Naive thymus-derived CD8-positive, alpha-beta T cell (primary cell): ENCODE results near the gene FNDC10. TPM values are rescaled to one million over a fixed set of nuclear protein-coding genes. Genes with fewer than 3 reads are reported as not detected.

Experiments
- ATAC-seq, 2 donors: fragments of 150-1000 bp; cut with Tn5 transposase in 1 of 2; sonication (Bioruptor Pico), chemical (Tn5 transposase) in 1 of 2; 1 replicate in 1 of 2; 2 replicates in 1 of 2; pipeline ENCODE4 v1.10.0; 2021; ENCODE audit warnings: mild to moderate bottlenecking in 2 of 2, moderate library complexity in 2 of 2
- POLR2A ChIA-PET: fragments of 350-600 bp; sonication (Branson Sonifier 250); formaldehyde crosslinking; loops from one replicate; lab custom pipeline; 2021; ENCODE audit warnings: antibody characterized with exemption; lab: Charles Lee
- DNase-seq, 10 donors: peaks; one replicate each; pipeline versions ENCODE4 v3.0.0 to v3.0.0-alpha.2; 2020 to 2022
- H3K27ac Mint-ChIP-seq, 10 donors: one replicate each; pipeline ENCODE4 v1.8.0; 2020 to 2022; ENCODE audit warnings: mild to moderate bottlenecking in 10 of 10, mixed read lengths in 10 of 10, moderate library complexity in 4 of 10, inconsistent platforms in 1 of 10
- H3K27me3 Mint-ChIP-seq, 5 donors: one replicate each; pipeline ENCODE4 v1.8.0; 2021 to 2022; ENCODE audit warnings: mixed read lengths in 5 of 5
- H3K36me3 Mint-ChIP-seq, 3 donors: one replicate each; pipeline ENCODE4 v1.8.0; 2020 to 2022; ENCODE audit warnings: mixed read lengths in 3 of 3, mild to moderate bottlenecking in 2 of 3, inconsistent platforms in 1 of 3
- H3K4me1 Mint-ChIP-seq, 4 donors: one replicate each; pipeline ENCODE4 v1.8.0; 2021 to 2022; ENCODE audit warnings: mixed read lengths in 4 of 4
- H3K4me3 Mint-ChIP-seq, 10 donors: one replicate each; pipeline ENCODE4 v1.8.0; 2020 to 2022; ENCODE audit warnings: mild to moderate bottlenecking in 10 of 10, mixed read lengths in 10 of 10, moderate library complexity in 6 of 10, inconsistent platforms in 1 of 10
- H3K9me3 Mint-ChIP-seq, 9 donors: one replicate each; pipeline ENCODE4 v1.8.0; 2020 to 2022; ENCODE audit warnings: mixed read lengths in 9 of 9, mild to moderate bottlenecking in 3 of 9, inconsistent platforms in 1 of 9, moderate library complexity in 1 of 9
- polyA plus RNA-seq, 3 donors: library from polyadenylated mRNA; unstranded; fragments of 300-500 nt; fragmentation: Illumina TruSeq; gene quantifications; one replicate each; pipeline ENCODE4 v1.2.3, GENCODE V29; 2021
- total RNA-seq, 8 experiments: library from RNA in 2 of 8; stranded (reverse) in 2 of 8; gene quantifications; one replicate each; pipeline ENCODE4 v1.2.3 and lab custom pipeline; 2021 to 2026

Gene FNDC10
- total and polyA plus RNA-seq, 5 experiments from 2014 or later: 0.75 to 3.8 (median 2.4) TPM

DNA sequence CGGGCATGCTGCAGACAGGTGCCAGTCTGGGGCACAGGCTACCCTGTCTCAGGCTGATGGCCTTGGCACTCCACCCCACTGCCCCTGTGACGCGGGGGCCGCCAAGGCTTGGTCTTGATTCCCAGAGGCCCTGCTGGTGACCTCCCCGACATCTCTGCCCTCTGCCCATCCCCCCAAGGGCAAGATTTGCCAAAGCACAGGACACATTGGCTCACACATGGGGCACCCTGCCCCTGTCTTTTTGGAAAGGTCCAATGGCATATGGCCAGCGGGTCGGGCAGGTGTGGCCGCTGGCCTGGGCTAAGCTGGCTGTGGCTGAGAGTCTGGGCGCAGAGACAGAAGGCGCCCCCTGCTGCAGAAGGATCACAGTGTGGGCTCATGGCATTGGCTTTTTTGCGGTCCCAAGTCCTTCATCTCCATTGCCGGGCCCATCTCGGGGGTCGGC, 20.0 kb upstream of the FNDC10 start:
- POLR2A ChIA-PET: interaction anchor here (9.7 kb wide), 1 partner anchor 8 kb away, joined by 246 read pairs; the partner anchor contains the start of gene MMP23B
- H3K4me3 Mint-ChIP-seq: no peak overlapping the region
- no peak for DNase-seq

DNA sequence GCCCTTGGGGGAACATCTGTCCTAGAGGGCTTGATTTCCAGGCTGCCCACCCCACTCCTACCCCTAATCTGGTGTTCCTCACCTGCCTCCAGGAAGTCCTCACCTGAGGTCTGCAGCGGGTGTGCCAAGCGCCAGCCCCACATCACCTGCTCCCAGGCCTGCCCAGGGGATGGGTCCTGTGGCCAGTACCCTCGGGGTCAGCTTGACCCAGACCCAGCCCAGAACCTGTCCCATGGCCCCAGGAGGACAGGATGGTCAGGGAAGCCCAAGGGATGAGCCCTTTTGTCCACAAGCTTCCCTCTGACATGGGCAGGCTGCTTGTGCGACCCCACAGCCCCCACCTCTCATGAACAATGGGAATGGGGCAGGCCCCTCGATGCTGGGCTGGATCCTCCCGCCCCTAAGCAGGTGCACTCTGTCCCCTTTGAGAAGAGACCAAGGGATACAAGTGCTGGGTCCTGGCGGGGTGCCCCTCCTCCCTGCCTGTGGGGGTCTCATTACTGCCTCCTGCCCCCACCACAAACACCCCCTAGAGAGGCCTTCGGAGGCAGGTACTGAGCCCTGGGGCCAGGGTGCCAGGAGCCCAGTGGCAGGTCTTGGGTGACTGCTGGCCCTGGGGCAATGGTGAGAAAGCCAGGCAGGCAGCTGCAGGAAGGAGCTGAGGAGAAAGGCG, 18.6 kb upstream of the FNDC10 start:
- POLR2A ChIA-PET: interaction anchor here (0.5 to 9.7 kb wide), 2 partner anchors 9 to 15 kb away, joined by 3 to 246 read pairs; partner anchors contain the start of gene MMP23B
- Mint-ChIP-seq H3K4me3 (peak overlapping the region in 2 of 10 donors; percentile 3 to 83), H3K27ac (peak overlapping the region in 1 of 10 donors; percentile 48), H3K9me3 (no peaks in the 10 kb centered on the region), H3K4me1 (peaks cover 11 to 31% (median 26%) of the 10 kb centered on the region in 4 donors), H3K27me3 (no peaks in the 10 kb centered on the region), H3K36me3 (no peaks in the 10 kb centered on the region)
- ATAC-seq (no peak), DNase-seq (peak in 1 of 10 donors; percentile 0)

More for the DNA sequence above, 20.0 kb upstream of the FNDC10 start:
- peaks cover 4 to 20% (median 13%) of the 10 kb centered on the region in 4 donors for H3K4me1 Mint-ChIP-seq
- no peak overlapping the region for H3K27ac Mint-ChIP-seq
- H3K36me3 Mint-ChIP-seq: no peaks in the 10 kb centered on the region
- H3K9me3 Mint-ChIP-seq: no peaks in the 10 kb centered on the region
- no peaks in the 10 kb centered on the region for H3K27me3 Mint-ChIP-seq
- no peak for ATAC-seq

DNA sequence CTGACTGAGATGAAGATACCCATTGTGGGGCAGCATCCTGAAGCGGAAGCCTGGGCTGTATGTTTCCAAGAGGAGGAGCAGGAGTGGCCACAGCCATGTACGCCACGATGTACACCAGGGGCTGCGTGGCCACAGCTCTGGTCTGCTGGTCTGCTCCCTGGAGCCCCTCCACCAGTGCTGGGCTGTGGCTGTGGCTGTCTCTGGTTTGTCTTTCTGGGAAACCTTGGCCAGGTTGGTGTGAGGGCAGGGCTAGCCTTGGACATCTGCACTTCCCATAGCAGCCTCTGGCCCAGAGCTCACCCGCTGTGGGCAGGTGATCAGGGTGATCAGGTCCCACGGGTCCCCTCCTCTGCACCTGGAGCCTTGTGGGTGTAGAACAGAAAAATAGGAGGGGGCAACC, 18.0 kb upstream of the FNDC10 start:
- no peak for ATAC-seq
- Mint-ChIP-seq H3K27ac (peak overlapping the region in 2 of 10 donors; percentile 15 to 60), H3K36me3 (no peaks in the 10 kb centered on the region), H3K4me3 (peak overlapping the region in 5 of 10 donors; percentile 76 to 90 (median 83)), H3K9me3 (no peaks in the 10 kb centered on the region), H3K27me3 (no peaks in the 10 kb centered on the region), H3K4me1 (peaks cover 12 to 33% (median 28%) of the 10 kb centered on the region in 4 donors)
- DNase-seq: no peak
- POLR2A ChIA-PET: interaction anchor here (0.5 to 9.7 kb wide), 3 partner anchors 10 to 36 kb away, joined by 3 to 246 read pairs (median 3); partner anchors contain the start of gene MMP23B

DNA sequence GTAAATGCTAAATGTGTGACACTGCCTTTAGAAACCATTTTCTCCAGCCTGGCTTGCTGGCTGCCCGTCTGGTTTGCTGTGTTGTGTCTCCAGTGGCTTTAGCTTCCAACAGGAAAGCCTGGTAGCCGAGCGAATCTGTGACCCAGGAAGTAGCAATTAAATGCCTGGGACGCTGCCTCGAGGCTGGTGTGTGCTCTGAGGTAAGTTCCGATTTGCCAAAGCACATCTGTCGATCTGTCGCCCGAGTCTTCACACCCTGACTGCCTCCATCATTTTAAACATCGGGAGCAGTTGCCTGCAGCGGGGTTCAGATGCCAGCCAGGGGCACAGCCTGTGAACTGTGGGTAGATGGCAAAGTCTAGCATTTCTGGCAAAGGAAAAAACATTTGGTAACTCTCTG, 17.6 kb upstream of the FNDC10 start:
- ATAC-seq (no peak), DNase-seq (no peak)
- H3K27me3 Mint-ChIP-seq: no peaks in the 10 kb centered on the region
- H3K27ac Mint-ChIP-seq: peak overlapping the region in 7 of 10 donors; percentile 22 to 89 (median 56)
- no peaks in the 10 kb centered on the region for H3K9me3 Mint-ChIP-seq
- H3K36me3 Mint-ChIP-seq: no peaks in the 10 kb centered on the region
- POLR2A ChIA-PET: interaction anchor here (0.6 to 9.7 kb wide), 2 partner anchors 10 to 36 kb away, joined by 3 to 246 read pairs; partner anchors contain the start of gene MMP23B
- H3K4me3 Mint-ChIP-seq: peak overlapping the region in 8 of 10 donors; percentile 62 to 90 (median 76)
- peaks cover 10 to 29% (median 27%) of the 10 kb centered on the region in 4 donors for H3K4me1 Mint-ChIP-seq

DNA sequence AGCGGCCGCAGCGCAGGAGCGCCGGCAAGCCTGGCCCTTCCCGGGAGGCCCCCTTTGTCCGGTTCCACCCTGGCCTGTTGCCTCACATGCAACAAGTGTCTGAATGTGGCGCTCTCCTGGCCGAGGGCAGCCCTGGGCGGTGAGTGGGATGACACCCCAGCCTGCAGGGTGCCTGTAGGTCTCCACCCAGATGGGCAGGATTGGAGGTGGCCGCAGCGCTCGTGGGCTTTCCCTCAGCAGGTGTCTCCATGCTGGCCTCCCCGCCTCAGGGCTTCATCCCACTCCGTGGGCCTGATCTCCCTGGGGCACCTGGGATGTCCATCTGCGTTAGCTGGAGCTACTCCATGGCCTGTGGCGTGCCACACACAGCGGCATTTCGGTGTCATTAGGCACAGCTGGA, 16.9 kb upstream of the FNDC10 start:
- Mint-ChIP-seq H3K27ac (peak overlapping the region in 7 of 10 donors; percentile 54 to 93 (median 89)), H3K36me3 (no peaks in the 10 kb centered on the region)
- POLR2A ChIA-PET: interaction anchor here (6.1 to 9.7 kb wide), 2 partner anchors 11 to 14 kb away, joined by 43 to 246 read pairs; partner anchors contain the start of gene MMP23B

DNA sequence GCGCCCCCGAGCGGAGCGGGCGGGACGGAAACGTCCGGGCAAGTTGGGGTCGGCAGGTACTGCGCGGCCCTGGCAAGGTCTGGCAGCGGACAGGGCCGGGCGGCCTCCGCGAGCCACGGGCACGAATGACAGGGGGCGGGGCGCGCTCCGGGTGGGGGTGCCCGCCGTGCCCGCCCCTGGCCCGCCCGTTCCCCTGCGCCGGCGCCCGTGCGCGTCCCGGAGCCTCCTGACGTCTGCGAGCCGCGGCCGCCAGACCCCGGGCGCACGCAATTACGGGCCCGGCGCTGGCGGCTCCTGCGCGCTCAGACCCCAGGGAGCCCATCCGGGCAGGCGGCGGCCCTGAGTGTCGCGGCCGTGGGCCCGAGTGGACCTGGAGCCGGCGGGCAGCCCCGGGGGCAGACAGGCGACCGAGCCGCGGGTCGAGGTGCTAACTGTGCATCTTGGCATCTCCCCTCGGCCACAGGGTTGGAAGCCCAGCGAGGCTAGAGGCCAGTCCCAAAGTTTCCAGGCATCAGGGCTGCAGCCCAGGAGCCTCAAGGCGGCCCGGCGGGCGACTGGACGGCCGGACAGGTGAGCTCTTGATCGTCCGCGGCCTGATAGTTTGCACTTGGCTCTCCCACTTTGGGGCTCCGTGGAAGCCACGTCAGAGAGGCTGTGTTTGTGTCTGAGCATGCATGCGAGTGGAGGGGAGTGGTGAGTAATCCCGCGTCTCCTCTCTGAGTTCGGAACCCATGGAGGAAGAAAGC, 16.3 kb upstream of the FNDC10 start:
- ATAC-seq (peak; percentile 3 to 21), DNase-seq (peak in 6 of 10 donors; percentile 26 to 69 (median 51))
- Mint-ChIP-seq H3K4me1 (peaks cover 8 to 33% (median 31%) of the 10 kb centered on the region in 4 donors), H3K36me3 (no peaks in the 10 kb centered on the region), H3K4me3 (peak overlapping the region; percentile 62 to 90 (median 76)), H3K27ac (peak overlapping the region in 8 of 10 donors; percentile 74 to 93 (median 87)), H3K27me3 (no peaks in the 10 kb centered on the region), H3K9me3 (no peaks in the 10 kb centered on the region)
- POLR2A ChIA-PET: interaction anchor here (0.6 to 9.7 kb wide), 14 partner anchors 9 to 283 kb away, joined by 3 to 246 read pairs (median 8); partner anchors contain the start of genes ATAD3A, AURKAIP1, MMP23B and SSU72

More for the DNA sequence above, 16.9 kb upstream of the FNDC10 start:
- DNase-seq: peak in 1 of 10 donors; percentile 62
- H3K4me1 Mint-ChIP-seq: peaks cover 8 to 32% (median 31%) of the 10 kb centered on the region in 4 donors
- ATAC-seq: no peak
- H3K4me3 Mint-ChIP-seq: peak overlapping the region; percentile 62 to 90 (median 77)
- no peaks in the 10 kb centered on the region for H3K27me3 Mint-ChIP-seq
- no peaks in the 10 kb centered on the region for H3K9me3 Mint-ChIP-seq

DNA sequence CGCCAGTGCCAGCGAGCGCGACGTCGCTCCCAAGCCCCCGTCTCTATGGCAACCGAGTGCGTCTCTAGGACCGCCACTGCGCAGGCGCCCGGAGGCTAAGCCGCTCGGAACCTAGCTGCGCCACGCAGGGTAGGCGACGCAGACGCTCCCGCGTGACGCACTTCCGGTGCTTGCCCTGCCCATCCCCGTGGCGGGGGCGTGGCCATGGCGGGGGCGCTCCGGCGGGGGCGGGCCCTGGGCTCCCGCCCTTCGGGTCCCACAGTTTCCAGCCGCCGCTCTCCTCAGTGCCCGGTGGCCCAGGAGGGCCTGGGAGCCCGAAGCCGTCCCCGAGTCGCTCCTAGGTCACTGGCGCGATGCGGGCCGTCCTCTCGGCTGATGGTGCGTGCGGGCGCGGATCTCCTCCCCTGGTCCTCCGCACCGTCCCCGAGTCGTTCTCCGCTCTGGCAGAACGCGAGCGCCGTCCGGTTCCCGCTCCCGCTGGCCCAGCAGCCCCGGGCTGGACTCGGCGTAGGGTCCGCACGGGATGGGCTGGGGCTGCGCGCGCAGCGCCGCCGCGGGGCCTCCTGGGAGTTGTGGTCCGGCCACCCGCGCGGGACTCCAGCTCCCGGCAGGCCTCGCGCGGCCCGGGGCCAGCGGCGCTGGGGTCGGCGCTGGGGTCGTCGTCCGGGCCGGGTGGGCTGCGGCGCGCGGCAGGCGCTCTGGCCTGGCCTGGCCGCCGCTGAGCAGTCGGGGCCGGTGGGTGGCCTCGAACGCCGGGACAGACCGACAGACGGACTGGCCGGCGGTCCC, 15.5 kb upstream of the FNDC10 start, which contains the start of gene MIB2:
Gene MIB2, plus strand, starts transcription at position 245 of the 789 bp plus-strand sequence. CDS start 7,953 bp downstream, outside the sequence.
- Mint-ChIP-seq H3K9me3 (no peaks in the 10 kb centered on the region), H3K4me1 (peaks cover 8 to 33% (median 31%) of the 10 kb centered on the region in 4 donors), H3K27me3 (no peaks in the 10 kb centered on the region), H3K27ac (peak within 1 kb of the TSS; percentile 94 to 100 (median 99)), H3K4me3 (peak within 1 kb of the TSS; percentile 92 to 99 (median 97)), H3K36me3 (no peaks in the 10 kb centered on the region)
- DNase-seq: peak; percentile 96 to 99 (median 99)
- POLR2A ChIA-PET: interaction anchor here (0.6 to 9.7 kb wide), 22 partner anchors 8 to 283 kb away, joined by 3 to 246 read pairs (median 6); partner anchors contain the start of genes ATAD3A, AURKAIP1, CCNL2 and FNDC10
- peak; percentile 74 to 79 for ATAC-seq

DNA sequence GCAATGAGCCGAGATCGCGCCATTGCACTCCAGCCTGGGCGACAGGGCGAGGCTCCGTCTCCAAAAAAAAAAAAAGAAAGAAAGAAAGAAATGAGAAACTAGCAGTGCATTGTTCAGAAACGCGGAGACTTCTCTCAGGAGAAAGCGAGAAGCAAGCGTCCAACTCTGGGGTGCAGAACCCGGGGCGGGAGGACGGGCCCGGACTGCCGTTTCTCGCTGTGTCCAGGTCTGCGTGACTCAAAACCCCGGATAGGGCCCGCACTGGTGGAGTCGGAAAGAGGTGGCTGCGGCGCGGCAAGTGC, 15.0 kb upstream of the FNDC10 start:
- peak overlapping the region; percentile 92 to 99 (median 97) for H3K4me3 Mint-ChIP-seq
- no peaks in the 10 kb centered on the region for H3K9me3 Mint-ChIP-seq
- DNase-seq (no peak), ATAC-seq (peak; percentile 2 to 9)
- H3K27ac Mint-ChIP-seq: peak overlapping the region; percentile 94 to 100 (median 99)
- H3K4me1 Mint-ChIP-seq: peaks cover 8 to 33% (median 31%) of the 10 kb centered on the region in 4 donors
- POLR2A ChIA-PET: interaction anchor here (0.6 to 9.7 kb wide), 19 partner anchors 8 to 282 kb away, joined by 3 to 246 read pairs (median 8); partner anchors contain the start of genes AURKAIP1, CCNL2, FNDC10 and MMP23B
- no peaks in the 10 kb centered on the region for H3K27me3 Mint-ChIP-seq
- no peaks in the 10 kb centered on the region for H3K36me3 Mint-ChIP-seq

DNA sequence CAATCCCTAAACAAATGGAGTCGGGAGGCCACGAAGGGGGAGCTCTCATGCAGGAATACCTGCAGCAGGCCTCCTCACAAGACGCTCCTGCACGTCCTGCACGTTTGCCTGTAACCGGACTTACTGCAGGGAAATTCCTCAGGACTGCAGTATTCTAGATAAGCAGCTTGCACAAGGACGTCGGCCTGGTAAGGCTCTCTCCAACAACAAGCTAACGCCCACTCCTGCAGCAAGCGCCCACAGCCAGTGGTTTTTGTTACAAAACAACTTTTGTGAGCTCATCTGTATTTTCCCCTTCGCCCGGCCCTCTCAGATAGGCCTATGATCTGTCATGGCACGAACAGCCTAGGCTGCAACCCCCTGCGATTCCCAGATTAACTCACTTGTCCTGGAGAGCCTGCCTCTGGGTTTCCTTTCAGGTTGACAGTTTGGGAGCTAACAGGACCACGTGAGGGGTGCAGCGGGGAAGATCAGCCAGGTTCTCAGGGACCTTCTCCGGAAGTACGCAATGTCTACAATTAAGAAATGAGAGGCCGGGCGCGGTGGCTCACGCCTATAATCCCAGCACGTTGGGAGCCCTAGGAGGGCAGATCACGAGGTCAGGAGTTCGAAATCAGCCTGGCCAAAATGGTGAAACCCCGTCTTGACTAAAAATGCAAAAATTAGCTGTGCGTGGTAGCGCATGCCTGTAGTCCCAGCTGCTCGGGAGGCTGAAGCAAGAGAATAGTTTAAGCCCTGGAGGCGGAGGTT, 14.4 kb upstream of the FNDC10 start:
- H3K4me1 Mint-ChIP-seq: peaks cover 8 to 33% (median 31%) of the 10 kb centered on the region in 4 donors
- H3K36me3 Mint-ChIP-seq: no peaks in the 10 kb centered on the region
- peak overlapping the region; percentile 94 to 100 (median 99) for H3K27ac Mint-ChIP-seq
- no peaks in the 10 kb centered on the region for H3K27me3 Mint-ChIP-seq
- peak; percentile 39 to 42 for ATAC-seq
- POLR2A ChIA-PET: interaction anchor here (0.6 to 9.7 kb wide), 21 partner anchors 7 to 282 kb away, joined by 3 to 246 read pairs (median 6); partner anchors contain the start of genes AURKAIP1, CCNL2, FNDC10 and MMP23B
- DNase-seq: peak in 9 of 10 donors; percentile 47 to 86 (median 71)
- no peaks in the 10 kb centered on the region for H3K9me3 Mint-ChIP-seq
- peak overlapping the region; percentile 92 to 99 (median 97) for H3K4me3 Mint-ChIP-seq

DNA sequence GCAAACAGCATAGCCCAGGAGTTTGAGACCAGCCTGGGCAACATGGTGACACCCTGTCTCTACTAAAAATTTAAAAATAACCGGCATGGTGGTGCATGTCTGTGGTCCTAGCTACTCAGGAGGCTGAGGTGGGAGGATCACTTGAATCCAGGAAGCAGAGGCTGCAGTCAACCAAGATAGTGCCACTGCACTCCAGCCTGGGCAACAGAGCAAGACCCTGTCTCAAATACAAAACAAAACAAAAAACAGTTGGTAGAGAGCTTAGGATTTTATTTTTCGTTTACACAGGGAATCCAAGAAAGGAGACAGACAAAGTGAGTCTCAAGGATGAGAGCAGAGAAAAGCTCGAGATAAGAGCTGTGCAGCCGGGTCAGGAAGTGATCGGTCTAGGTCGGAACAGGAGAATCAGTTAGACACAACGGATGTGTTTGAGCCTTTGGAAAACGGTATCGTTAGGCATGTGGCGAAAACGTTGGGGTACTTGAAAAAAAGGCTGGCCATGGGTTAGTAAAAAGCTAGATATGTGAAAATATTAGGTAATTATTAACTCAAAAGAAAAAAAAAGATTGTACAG, 13.7 kb upstream of the FNDC10 start:
- Mint-ChIP-seq H3K36me3 (no peaks in the 10 kb centered on the region), H3K9me3 (no peaks in the 10 kb centered on the region), H3K4me3 (peak overlapping the region; percentile 92 to 99 (median 97)), H3K27ac (peak overlapping the region; percentile 94 to 100 (median 99)), H3K27me3 (no peaks in the 10 kb centered on the region), H3K4me1 (peaks cover 8 to 33% (median 31%) of the 10 kb centered on the region in 4 donors)
- no peak for ATAC-seq
- POLR2A ChIA-PET: interaction anchor here (0.8 to 9.7 kb wide), 13 partner anchors 11 to 238 kb away, joined by 3 to 246 read pairs (median 8); partner anchors contain the start of genes AURKAIP1, CCNL2, FNDC10 and MMP23B
- no peak for DNase-seq
